Measurements from ENCODE around the gene EP400. TPM values are rescaled to one million over a fixed set of nuclear protein-coding genes. Genes with fewer than 3 reads are reported as not detected.
A peak's percentile ranks its signal among the peaks of the same experiment; 100 is the strongest.

The EP400 gene
- total RNA-seq, 6 experiments from 2014 or later, result 10.9 to 16.3 (median 13.3) TPM

DNA sequence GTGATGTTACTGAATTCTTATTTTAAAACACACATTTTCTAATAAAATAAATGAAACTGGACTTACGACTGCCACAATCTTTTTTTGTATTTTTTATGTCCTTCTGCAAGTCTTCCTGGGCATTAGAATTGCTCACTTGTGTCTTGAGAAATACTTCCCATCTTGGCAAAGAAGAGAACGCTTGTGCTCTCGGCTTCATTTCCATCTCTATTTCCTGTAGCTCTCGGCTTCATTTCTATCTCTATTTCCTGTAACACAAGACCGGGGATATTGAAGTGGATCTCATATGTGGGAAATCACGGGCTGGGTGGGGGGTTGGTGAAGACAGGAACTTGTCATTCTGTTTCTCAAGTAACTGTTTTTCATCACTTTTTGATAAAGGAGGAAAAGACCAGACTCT lies 77.9 kb downstream of the EP400 start:
- intact Hi-C loops (cut with DNase I), result no loop called here
- 70% methylated on average over 6 of the region's 6 CpGs for WGBS (ENCODE audit: insufficient coverage, low coverage, low lambda C conversion rate, missing lambda C conversion rate)
- no peaks in the 10 kb centered on the region for H3K4me1 ChIP-seq
- H3K27ac ChIP-seq, result no peak overlapping the region
- H3K36me3 ChIP-seq, result peaks cover 6 to 87% (median 50%) of the 10 kb centered on the region in 4 donors
- DNase-seq, result no peak
- TF ChIP-seq, protein P1, sequence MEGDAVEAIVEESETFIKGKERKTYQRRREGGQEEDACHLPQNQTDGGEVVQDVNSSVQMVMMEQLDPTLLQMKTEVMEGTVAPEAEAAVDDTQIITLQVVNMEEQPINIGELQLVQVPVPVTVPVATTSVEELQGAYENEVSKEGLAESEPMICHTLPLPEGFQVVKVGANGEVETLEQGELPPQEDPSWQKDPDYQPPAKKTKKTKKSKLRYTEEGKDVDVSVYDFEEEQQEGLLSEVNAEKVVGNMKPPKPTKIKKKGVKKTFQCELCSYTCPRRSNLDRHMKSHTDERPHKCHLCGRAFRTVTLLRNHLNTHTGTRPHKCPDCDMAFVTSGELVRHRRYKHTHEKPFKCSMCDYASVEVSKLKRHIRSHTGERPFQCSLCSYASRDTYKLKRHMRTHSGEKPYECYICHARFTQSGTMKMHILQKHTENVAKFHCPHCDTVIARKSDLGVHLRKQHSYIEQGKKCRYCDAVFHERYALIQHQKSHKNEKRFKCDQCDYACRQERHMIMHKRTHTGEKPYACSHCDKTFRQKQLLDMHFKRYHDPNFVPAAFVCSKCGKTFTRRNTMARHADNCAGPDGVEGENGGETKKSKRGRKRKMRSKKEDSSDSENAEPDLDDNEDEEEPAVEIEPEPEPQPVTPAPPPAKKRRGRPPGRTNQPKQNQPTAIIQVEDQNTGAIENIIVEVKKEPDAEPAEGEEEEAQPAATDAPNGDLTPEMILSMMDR (IDR thresholded peaks at IDR 0.05), result no peak
- no peak for TF ChIP-seq POLR2A (IDR thresholded peaks at IDR 0.05)
- peak in 1 of 4 donors; percentile 31 for ATAC-seq
- H3K27me3 ChIP-seq, result no peaks in the 10 kb centered on the region
- no peak overlapping the region for H3K4me3 ChIP-seq
- H3K9me3 ChIP-seq, result no peaks in the 10 kb centered on the region

DNA sequence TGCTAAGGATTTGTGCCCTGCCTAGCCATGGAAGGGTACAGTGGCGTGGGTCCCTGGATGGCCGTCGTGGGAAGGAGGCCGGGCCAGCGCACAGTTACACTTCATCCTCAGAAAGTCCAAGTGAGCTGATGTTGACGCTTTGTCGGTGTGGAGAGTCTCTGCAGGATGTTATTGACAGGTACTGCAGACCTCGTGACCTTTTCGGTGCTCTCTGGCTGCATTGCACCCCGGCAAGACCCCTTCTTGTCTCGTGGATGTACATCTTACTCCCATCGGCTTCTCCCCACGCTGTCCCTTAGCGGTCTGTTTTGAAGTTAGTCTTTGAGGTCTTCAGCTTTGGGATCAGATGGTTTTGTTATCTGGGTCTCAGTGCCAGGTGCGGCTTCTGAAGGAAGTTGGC lies 78.4 kb downstream of the EP400 start:
- H3K4me1 ChIP-seq, result no peaks in the 10 kb centered on the region
- no peak for DNase-seq
- intact Hi-C loops (cut with DNase I), result no loop called here
- no peak overlapping the region for H3K27ac ChIP-seq
- no peak for ATAC-seq
- WGBS (ENCODE audit: insufficient coverage, low coverage, low lambda C conversion rate, missing lambda C conversion rate), result 93% methylated on average over 3 of the region's 15 CpGs
- no peak overlapping the region for H3K4me3 ChIP-seq
- no peaks in the 10 kb centered on the region for H3K9me3 ChIP-seq
- TF ChIP-seq, protein P1 (IDR thresholded peaks at IDR 0.05), result no peak
- no peak for TF ChIP-seq POLR2A (IDR thresholded peaks at IDR 0.05)
- H3K36me3 ChIP-seq, result peaks cover 6 to 92% (median 52%) of the 10 kb centered on the region in 4 donors
- no peaks in the 10 kb centered on the region for H3K27me3 ChIP-seq

DNA sequence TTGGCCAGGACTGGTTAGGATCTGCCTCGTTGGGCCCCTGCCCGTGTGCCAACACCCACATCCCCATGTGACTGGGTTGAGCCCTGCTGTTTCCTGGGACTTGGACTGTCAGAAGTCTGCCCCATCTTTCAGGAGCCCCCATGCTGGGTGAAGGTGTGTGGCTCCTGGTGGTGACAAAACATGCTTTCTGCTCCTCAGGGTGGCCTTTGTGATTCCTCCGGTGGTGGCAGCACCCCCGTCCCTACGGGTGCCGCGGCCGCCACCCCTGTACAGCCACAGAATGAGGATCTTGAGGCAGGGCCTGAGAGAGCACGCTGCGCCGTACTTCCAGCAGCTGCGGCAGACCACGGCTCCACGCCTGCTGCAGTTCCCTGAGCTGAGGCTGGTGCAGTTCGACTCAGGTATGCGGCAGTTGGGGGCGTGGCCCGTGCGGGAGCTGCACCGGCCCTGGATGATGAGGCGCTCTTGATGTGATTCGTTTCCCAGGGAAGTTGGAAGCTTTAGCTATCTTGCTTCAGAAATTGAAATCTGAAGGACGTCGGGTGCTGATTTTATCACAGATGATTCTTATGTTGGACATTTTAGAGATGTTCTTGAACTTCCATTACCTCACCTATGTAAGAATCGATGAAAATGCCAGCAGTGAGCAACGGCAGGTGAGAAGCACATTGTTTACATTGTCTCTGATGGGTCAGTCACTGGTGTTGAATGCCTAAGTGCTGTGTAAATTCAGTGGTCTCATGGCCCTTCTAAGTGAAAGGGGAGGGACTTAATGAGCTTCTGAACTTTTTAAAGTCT lies 80.0 kb downstream of the EP400 start:
- TF ChIP-seq POLR2A (IDR thresholded peaks at IDR 0.05), result no peak
- TF ChIP-seq, protein P1 (IDR thresholded peaks at IDR 0.05), result no peak
- Histone ChIP-seq H3K36me3 (peaks cover 0 to 97% (median 49%) of the 10 kb centered on the region in 4 donors), H3K27me3 (no peaks in the 10 kb centered on the region), H3K4me3 (no peak overlapping the region), H3K4me1 (no peaks in the 10 kb centered on the region), H3K9me3 (no peaks in the 10 kb centered on the region), H3K27ac (no peak overlapping the region)
- WGBS (ENCODE audit: insufficient coverage, low coverage, low lambda C conversion rate, missing lambda C conversion rate), result 93% methylated on average over 7 of the region's 26 CpGs
- no peak for ATAC-seq
- no peak for DNase-seq
- intact Hi-C loops (cut with DNase I), result no loop called here

DNA sequence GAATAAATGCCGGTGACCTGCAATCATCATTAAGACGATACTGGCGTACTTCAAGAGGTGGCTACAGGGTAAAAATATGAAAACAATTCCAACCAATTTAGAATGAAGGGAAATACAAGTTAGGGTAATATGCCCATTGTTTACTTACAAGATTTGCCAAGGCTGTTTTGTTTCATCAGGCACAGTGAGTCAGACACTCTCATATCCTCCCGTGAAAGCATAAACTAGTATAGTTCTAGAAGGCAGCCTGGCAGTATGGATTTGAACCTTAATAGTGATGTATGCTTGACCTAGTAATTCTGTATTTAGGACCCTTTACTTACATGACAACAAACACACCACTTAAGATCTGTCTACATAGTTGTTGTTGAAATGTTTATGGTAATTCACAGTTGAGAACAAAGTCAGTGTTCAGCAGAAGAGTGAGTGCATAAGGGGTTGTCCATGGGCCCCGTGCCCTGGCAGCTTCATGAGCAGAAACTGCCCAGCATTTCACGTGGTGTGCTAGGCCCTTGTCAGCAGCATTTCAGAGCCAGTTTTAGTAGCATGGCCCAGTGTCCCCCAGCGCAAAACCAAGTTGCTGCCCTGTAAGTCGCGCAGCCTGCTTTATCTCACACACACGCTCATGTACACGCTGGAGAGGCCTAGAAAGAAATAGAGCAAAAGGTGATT lies 80.8 kb downstream of the EP400 start:
- Histone ChIP-seq H3K9me3 (no peaks in the 10 kb centered on the region), H3K27me3 (no peaks in the 10 kb centered on the region), H3K27ac (no peak overlapping the region), H3K4me3 (no peak overlapping the region), H3K4me1 (no peaks in the 10 kb centered on the region), H3K36me3 (peaks cover 0 to 94% (median 45%) of the 10 kb centered on the region in 4 donors)
- DNase-seq, result peak in 1 of 3 donors; percentile 3
- WGBS (ENCODE audit: insufficient coverage, low coverage, low lambda C conversion rate, missing lambda C conversion rate), result 93% methylated on average over 7 of the region's 11 CpGs
- intact Hi-C loops (cut with DNase I), result no loop called here
- TF ChIP-seq, protein P1 (IDR thresholded peaks at IDR 0.05), result no peak
- no peak for TF ChIP-seq POLR2A (IDR thresholded peaks at IDR 0.05)
- no peak for ATAC-seq
